CD4-positive, alpha-beta T cell treated with Interleukin-4 for 4 hours (primary cell): ENCODE data around the gene PCDH9.

ENCODE experiments used
- DNase-seq: peaks from one replicate; pipeline ENCODE4 v3.0.0-alpha.2; 2020

The PCDH9 gene

GRCh38 chr13:66962953-66963352 is 267.2 kb downstream of the PCDH9 start:
- no peak for DNase-seq

- DNase-seq: no peak
Measured at GRCh38 chr13:66958611-66959010, 271.5 kb downstream of the PCDH9 start.

- DNase-seq: no peak
Measured at GRCh38 chr13:66952507-66952906, 277.6 kb downstream of the PCDH9 start.

- DNase-seq: no peak
Measured at GRCh38 chr13:66951426-66951825, 278.7 kb downstream of the PCDH9 start.

- DNase-seq: no peak
Measured at GRCh38 chr13:66950666-66951065, 279.5 kb downstream of the PCDH9 start.

GRCh38 chr13:66948910-66949309 is 281.2 kb downstream of the PCDH9 start:
- no peak for DNase-seq

GRCh38 chr13:66943530-66943929 is 286.6 kb downstream of the PCDH9 start:
- no peak for DNase-seq

GRCh38 chr13:66940113-66940512 is 290.0 kb downstream of the PCDH9 start:
- DNase-seq: no peak

- no peak for DNase-seq
Measured at GRCh38 chr13:66937423-66937822, 292.7 kb downstream of the PCDH9 start.

- no peak for DNase-seq
Measured at GRCh38 chr13:66933994-66934393, 296.1 kb downstream of the PCDH9 start.

GRCh38 chr13:66933527-66933926 is 296.6 kb downstream of the PCDH9 start:
- DNase-seq: no peak

GRCh38 chr13:66927562-66927961 is 302.6 kb downstream of the PCDH9 start:
- DNase-seq: no peak

- no peak for DNase-seq
Measured at GRCh38 chr13:66926851-66927524, 303.1 kb downstream of the PCDH9 start.

GRCh38 chr13:66926200-66926850 is 303.8 kb downstream of the PCDH9 start:
- DNase-seq: no peak

GRCh38 chr13:66922444-66922843 is 307.7 kb downstream of the PCDH9 start:
- DNase-seq: no peak

- DNase-seq: no peak
Measured at GRCh38 chr13:66921437-66921836, 308.7 kb downstream of the PCDH9 start.

GRCh38 chr13:66915596-66916185 is 314.4 kb downstream of the PCDH9 start:
- no peak for DNase-seq

- DNase-seq: no peak
Measured at GRCh38 chr13:66914155-66914554, 316.0 kb downstream of the PCDH9 start.

GRCh38 chr13:66911411-66911939 is 318.7 kb downstream of the PCDH9 start:
- DNase-seq: no peak

GRCh38 chr13:66899955-66900354 is 330.2 kb downstream of the PCDH9 start:
- no peak for DNase-seq

GRCh38 chr13:66896933-66897332 is 333.2 kb downstream of the PCDH9 start:
- no peak for DNase-seq

GRCh38 chr13:66895780-66896179 is 334.4 kb downstream of the PCDH9 start:
- DNase-seq: no peak

GRCh38 chr13:66895320-66895719 is 334.8 kb downstream of the PCDH9 start:
- DNase-seq: no peak

- DNase-seq: no peak
Measured at GRCh38 chr13:66888698-66889097, 341.4 kb downstream of the PCDH9 start.
